IPS-NIHi11 (cell line): ENCODE measurements around the gene MAFG.
A peak's percentile ranks its signal among the peaks of the same experiment; 100 is the strongest.

ENCODE experiments used
- DNase-seq: peaks from one replicate; pipeline ENCODE4 v3.0.0; 2012; ENCODE audit warnings: mixed read lengths, low spot score

The MAFG gene

GRCh38 chr17:81939881-81940385 lies 12.4 kb upstream of the MAFG start:
- no peak for DNase-seq

GRCh38 chr17:81939218-81939617 lies 11.7 kb upstream of the MAFG start:
- DNase-seq: no peak

- DNase-seq: no peak
Observed at GRCh38 chr17:81935709-81936084, 8.2 kb upstream of the MAFG start.

GRCh38 chr17:81934850-81935708 lies 7.5 kb upstream of the MAFG start:
- DNase-seq: no peak

GRCh38 chr17:81934098-81934757 lies 6.7 kb upstream of the MAFG start:
- DNase-seq: no peak

- no peak for DNase-seq
Observed at GRCh38 chr17:81933178-81933699, 5.7 kb upstream of the MAFG start.

GRCh38 chr17:81932333-81932983 lies 4.9 kb upstream of the MAFG start:
- no peak for DNase-seq

GRCh38 chr17:81931557-81932332 lies 4.2 kb upstream of the MAFG start:
- DNase-seq: no peak

- no peak for DNase-seq
Observed at GRCh38 chr17:81931189-81931556, 3.6 kb upstream of the MAFG start.

DNA sequence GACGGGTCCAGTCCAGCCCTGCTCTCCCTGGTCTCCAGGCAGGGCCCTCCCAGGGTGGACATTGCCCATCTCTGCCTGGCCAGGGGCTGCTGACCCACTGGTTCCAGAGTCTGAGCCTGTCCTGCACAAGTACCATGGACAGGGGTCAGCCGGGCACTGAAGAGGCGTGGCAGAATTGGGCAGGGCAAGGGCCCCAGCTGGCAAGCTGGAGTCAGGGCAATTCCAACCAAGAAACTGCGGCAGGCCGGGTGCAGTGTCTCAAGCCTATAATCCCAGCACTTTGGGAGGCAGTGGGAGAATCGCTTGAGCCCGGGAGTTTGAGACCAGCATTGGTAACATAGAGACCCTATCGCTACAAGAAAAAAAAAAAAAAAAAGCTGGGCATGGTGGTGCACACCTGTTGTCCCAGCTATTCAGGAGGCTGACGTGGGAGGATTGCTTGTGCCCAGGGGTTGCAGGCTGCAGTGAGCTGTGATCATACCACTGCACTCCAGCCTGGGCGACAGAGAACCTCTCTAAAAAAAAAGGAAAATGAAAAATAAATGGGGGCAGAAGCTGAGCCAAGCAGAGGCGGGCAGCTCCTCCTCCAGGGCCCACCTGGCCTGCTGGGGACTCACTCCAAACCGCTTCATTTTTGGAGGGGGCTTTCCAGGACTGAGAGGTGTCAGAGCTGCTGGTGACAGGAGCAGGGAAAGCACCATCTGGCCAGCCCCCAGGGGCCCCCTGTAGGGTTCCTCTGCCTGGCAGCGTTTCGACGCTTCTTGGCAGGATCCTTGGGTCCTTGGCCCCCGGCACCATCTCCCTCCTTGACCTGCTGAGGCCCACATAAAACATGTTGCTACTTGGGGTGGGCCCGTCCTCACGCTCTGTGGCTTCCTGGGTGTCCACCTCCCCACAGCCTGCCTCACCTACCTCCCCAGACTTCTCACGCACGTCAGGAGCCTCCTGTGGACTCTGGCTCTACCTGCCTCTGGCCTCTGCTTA lies 2.9 kb upstream of the MAFG start:
- peak; percentile 30 for DNase-seq

DNA sequence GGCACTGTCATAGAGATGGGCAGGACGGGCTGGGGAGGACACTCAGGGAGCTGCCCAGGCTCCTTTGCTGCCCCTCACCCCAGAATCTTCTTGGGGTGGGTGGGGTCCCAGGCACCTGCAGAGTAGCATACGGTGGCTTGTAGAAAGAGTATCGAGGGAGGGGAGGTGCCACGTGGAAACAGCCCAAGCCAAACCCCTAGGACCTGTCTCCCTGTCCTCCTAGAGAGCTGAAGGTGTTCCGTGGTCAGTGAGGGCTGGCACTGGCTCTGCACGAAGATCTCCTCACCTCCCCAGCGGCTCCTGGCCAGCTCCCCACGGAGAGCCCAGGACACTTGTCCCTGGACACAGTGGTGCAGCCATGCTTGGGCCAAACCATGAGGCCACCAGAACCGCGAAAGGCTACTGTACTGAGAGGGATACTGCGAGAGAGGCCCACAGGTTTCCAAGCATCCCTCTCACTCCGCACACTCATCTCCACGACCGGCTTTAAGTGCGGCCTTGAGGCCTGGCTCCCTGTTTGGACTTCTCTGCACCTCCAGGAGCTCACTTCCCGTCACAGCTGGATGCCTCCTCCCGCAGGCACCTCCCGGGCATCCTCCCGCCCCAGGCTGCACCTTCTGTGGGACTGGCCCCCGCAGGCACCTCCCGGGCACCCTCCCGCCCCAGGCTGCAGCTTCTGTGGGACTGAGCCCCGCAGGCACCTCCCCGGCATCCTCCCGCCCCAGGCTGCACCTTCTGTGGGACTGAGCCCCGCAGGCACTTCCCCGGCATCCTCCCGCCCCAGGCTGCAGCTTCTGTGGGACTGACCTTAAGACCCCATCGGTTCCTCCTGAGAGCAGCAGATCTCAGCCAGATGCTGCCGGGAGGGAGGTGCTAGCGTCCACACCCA lies 2.0 kb upstream of the MAFG start:
- no peak for DNase-seq

DNA sequence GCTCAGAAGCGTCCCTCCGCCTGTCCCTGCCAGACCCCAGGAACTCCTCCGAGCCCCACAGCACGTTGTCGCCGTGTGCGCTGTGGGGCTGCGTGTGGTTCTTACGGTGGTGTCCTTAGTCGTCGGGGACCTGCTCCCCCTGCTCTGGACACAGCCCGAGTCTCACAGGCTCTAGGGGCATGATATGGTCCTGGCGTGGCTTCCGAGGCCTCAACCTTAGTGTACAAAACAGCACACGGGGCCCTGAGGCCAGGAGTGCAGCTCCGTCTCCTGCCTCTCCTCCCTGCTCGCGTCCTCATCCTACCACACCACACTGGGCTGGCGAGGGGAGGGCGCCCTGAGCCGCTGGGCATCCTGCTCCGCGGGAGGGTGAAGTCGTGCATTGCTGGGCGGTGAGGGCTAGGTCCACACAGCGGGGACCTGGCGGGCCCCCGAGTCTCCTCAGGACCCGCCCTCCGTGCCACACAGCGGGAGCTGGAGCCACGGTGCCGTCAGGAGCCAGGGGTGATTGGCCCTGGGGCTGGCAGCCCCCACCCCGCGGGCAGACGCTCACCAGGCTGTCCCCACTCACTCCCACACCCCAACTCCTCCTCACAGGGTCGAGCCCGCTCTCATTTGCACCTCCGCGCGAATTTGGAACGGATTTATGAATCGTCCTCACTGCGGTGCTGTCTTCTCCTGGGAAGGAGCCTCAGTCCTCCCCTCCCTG lies 1.2 kb upstream of the MAFG start:
- DNase-seq: peak; percentile 25

DNA sequence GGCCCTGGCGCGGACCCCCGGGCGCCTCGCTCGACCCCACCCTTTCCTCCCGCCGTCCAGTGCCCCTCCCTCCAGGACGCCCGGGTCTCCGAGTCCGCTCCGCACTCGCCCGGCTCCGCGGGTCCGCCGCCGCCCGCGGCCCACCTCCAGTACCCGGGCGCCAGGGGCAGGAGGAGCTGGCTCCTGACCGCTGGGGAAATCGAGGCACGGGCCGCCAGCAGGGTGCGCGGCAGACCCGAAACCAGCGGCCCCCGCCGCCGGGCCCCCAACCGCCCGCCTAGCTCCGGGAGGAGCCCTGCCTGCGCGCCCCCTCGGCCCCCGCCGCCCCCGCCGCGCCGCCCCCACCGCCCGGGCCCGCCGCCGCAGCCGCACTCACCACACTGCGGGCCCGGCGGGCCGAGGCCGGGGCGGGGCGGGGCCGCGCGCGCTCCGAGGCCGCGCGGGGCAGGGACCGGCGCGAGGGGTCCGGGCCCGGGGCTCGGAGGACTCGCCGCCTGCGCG lies 333 bp downstream of the MAFG start:
- DNase-seq: no peak

- peak; percentile 67 for DNase-seq
Observed at GRCh38 chr17:81926451-81927151, 934 bp downstream of the MAFG start.

- DNase-seq: no peak
Observed at GRCh38 chr17:81925860-81926450, 1.6 kb downstream of the MAFG start.

GRCh38 chr17:81924557-81925532 lies 2.7 kb downstream of the MAFG start:
- DNase-seq: no peak
